Activated B cell treated with CpG ODN at 0.5 μM for 24 hours (primary cell): ENCODE measurements around the gene SPOCK1. TPM values are rescaled to one million over a fixed set of nuclear protein-coding genes. Genes with fewer than 3 reads are reported as not detected.

Experiments
- ATAC-seq: fragments of 200-7000 bp; cut with Tn5 transposase; one replicate; pipeline ENCODE4 v1.10.0; 2021; ENCODE audit warnings: low read depth, mild to moderate bottlenecking, moderate library complexity
- CTCF ChIA-PET: fragments of 350-600 bp; sonication (Branson Sonifier 250); formaldehyde crosslinking; loops from one replicate; lab custom pipeline; 2021; ENCODE audit warnings: antibody characterized with exemption; lab: Charles Lee
- POLR2A ChIA-PET: fragments of 350-600 bp; sonication (Branson Sonifier 250); formaldehyde crosslinking; loops from one replicate; lab custom pipeline; 2021; ENCODE audit warnings: antibody characterized with exemption; lab: Charles Lee
- DNase-seq: peaks from one replicate; pipeline ENCODE4 v3.0.0; 2022
- H3K27ac Mint-ChIP-seq: one replicate; pipeline ENCODE4 v1.8.0; 2020; ENCODE audit warnings: mixed read lengths
- H3K27me3 Mint-ChIP-seq: one replicate; pipeline ENCODE4 v1.8.0; 2021; ENCODE audit warnings: mixed read lengths
- H3K36me3 Mint-ChIP-seq: one replicate; pipeline ENCODE4 v1.8.0; 2021; ENCODE audit warnings: low read depth, mixed read lengths
- H3K4me1 Mint-ChIP-seq: one replicate; pipeline ENCODE4 v1.8.0; 2021; ENCODE audit warnings: mixed read lengths
- H3K4me3 Mint-ChIP-seq: one replicate; pipeline ENCODE4 v1.8.0; 2020; ENCODE audit warnings: mild to moderate bottlenecking, mixed read lengths
- H3K9me3 Mint-ChIP-seq: one replicate; pipeline ENCODE4 v1.8.0; 2020; ENCODE audit warnings: mixed read lengths
- CTCF ChIP-seq: fragments of 200-600 bp; IDR thresholded peaks from one replicate; pipeline ENCODE4 v1.8.0; 2022; ENCODE audit warnings: antibody characterized with exemption, mild to moderate bottlenecking
- intact Hi-C: fragments of 100-400 bp; cut with micrococcal nuclease; formaldehyde crosslinking; loops from one replicate; pipeline ENCODE4 v1.15.1; 2024
- total RNA-seq: library from RNA; stranded (reverse); gene quantifications from 2 replicates; pipeline ENCODE4 v1.2.3, GENCODE V29; 2022

SPOCK1 gene
- total RNA-seq, 1 donor from 2014 or later, result not detected

GRCh38 chr5:137488974-137489373, 10.2 kb downstream of the SPOCK1 start:
- no peak for TF ChIP-seq CTCF
- intact Hi-C loops, result no loop called here
- H3K9me3 Mint-ChIP-seq, result no peaks in the 10 kb centered on the region
- POLR2A ChIA-PET, result no interaction called here
- no peak overlapping the region for H3K4me3 Mint-ChIP-seq
- H3K27ac Mint-ChIP-seq, result no peak overlapping the region
- CTCF ChIA-PET, result no interaction called here
- DNase-seq (no peak), ATAC-seq (no peak)
- H3K4me1 Mint-ChIP-seq, result no peaks in the 10 kb centered on the region
- H3K27me3 Mint-ChIP-seq, result peaks cover 7% of the 10 kb centered on the region
- no peaks in the 10 kb centered on the region for H3K36me3 Mint-ChIP-seq

- intact Hi-C loops, result no loop called here
- Mint-ChIP-seq H3K36me3 (no peaks in the 10 kb centered on the region), H3K4me3 (no peak overlapping the region), H3K9me3 (no peaks in the 10 kb centered on the region), H3K27ac (no peak overlapping the region), H3K4me1 (no peaks in the 10 kb centered on the region), H3K27me3 (peaks cover 4% of the 10 kb centered on the region)
- DNase-seq (no peak), ATAC-seq (no peak)
- CTCF ChIA-PET, result no interaction called here
- POLR2A ChIA-PET, result no interaction called here
- no peak for TF ChIP-seq CTCF
Observed at GRCh38 chr5:137488516-137488915, 10.6 kb downstream of the SPOCK1 start.

GRCh38 chr5:137487600-137487999, 11.5 kb downstream of the SPOCK1 start:
- Mint-ChIP-seq H3K4me1 (no peaks in the 10 kb centered on the region), H3K27me3 (peaks cover 4% of the 10 kb centered on the region), H3K27ac (no peak overlapping the region), H3K9me3 (no peaks in the 10 kb centered on the region), H3K36me3 (no peaks in the 10 kb centered on the region), H3K4me3 (no peak overlapping the region)
- ChIA-PET POLR2A (no interaction called here), CTCF (no interaction called here)
- TF ChIP-seq CTCF, result no peak
- ATAC-seq, result no peak
- DNase-seq, result no peak
- intact Hi-C loops, result no loop called here

GRCh38 chr5:137486707-137487106, 12.4 kb downstream of the SPOCK1 start:
- H3K36me3 Mint-ChIP-seq, result no peaks in the 10 kb centered on the region
- no peak for ATAC-seq
- ChIA-PET CTCF (no interaction called here), POLR2A (no interaction called here)
- TF ChIP-seq CTCF, result no peak
- intact Hi-C loops, result no loop called here
- DNase-seq, result no peak
- H3K4me1 Mint-ChIP-seq, result no peaks in the 10 kb centered on the region
- H3K27me3 Mint-ChIP-seq, result peaks cover 4% of the 10 kb centered on the region
- no peak overlapping the region for H3K27ac Mint-ChIP-seq
- H3K9me3 Mint-ChIP-seq, result no peaks in the 10 kb centered on the region
- H3K4me3 Mint-ChIP-seq, result no peak overlapping the region

- H3K4me1 Mint-ChIP-seq, result no peaks in the 10 kb centered on the region
- no peaks in the 10 kb centered on the region for H3K27me3 Mint-ChIP-seq
- intact Hi-C loops, result no loop called here
- no peak for TF ChIP-seq CTCF
- no peaks in the 10 kb centered on the region for H3K36me3 Mint-ChIP-seq
- DNase-seq (no peak), ATAC-seq (no peak)
- H3K9me3 Mint-ChIP-seq, result no peaks in the 10 kb centered on the region
- CTCF ChIA-PET, result no interaction called here
- no peak overlapping the region for H3K4me3 Mint-ChIP-seq
- POLR2A ChIA-PET, result no interaction called here
- H3K27ac Mint-ChIP-seq, result no peak overlapping the region
Observed at GRCh38 chr5:137481596-137481995, 17.5 kb downstream of the SPOCK1 start.
